NB4 (cell line): Measurements from ENCODE around the gene AQP1.

Experiments used
- CTCF ChIP-seq: IDR thresholded peaks from one replicate; pipeline ENCODE4 v1.5.1; 2012; ENCODE audit warnings: low read depth, low read length
- POLR2A ChIP-seq: IDR thresholded peaks from 2 replicates; pipeline ENCODE4 v1.6.1; 2011; ENCODE audit warnings: mild to moderate bottlenecking; ENCODE audit not compliant: insufficient read length; ENCODE audit errors: extremely low read depth

GRCh38 chr7:30884881-30885280, 26.8 kb upstream of the AQP1 start:
- no peak for TF ChIP-seq CTCF
- no peak for TF ChIP-seq POLR2A
